Omental fat pad (tissue), 4 donors: Measurements from ENCODE around the gene LSG1. TPM values are rescaled to one million over a fixed set of nuclear protein-coding genes. Genes with fewer than 3 reads are reported as not detected.

ENCODE experiments used
- ATAC-seq: fragments of 150-250 bp; one replicate; pipeline ENCODE4 v1.9.1; 2016; ENCODE audit warnings: mild to moderate bottlenecking, moderate library complexity; ENCODE audit not compliant: low FRiP score
- DNase-seq: peaks from one replicate; pipeline ENCODE4 v3.0.0-alpha.2; 2019; ENCODE audit warnings: low spot score
- total RNA-seq, 4 donors: library from RNA; depleted of rRNA; stranded (reverse); fragments of >200 nt; gene quantifications; one replicate each; pipeline ENCODE4 v1.1.0, GENCODE V29; 2016
- TF ChIP-seq, protein P1 (sequence below), 3 donors: fragments of 450-650 bp; IDR thresholded peaks; one replicate each; pipeline ENCODE4 v1.5.1; 2016 to 2017; ENCODE audit warnings: antibody characterized with exemption in 3 of 3, mild to moderate bottlenecking in 3 of 3, moderate library complexity in 2 of 3

Gene LSG1
- total RNA-seq, 4 donors from 2014 or later = 34.4 to 82.5 (median 35.2) TPM

DNA sequence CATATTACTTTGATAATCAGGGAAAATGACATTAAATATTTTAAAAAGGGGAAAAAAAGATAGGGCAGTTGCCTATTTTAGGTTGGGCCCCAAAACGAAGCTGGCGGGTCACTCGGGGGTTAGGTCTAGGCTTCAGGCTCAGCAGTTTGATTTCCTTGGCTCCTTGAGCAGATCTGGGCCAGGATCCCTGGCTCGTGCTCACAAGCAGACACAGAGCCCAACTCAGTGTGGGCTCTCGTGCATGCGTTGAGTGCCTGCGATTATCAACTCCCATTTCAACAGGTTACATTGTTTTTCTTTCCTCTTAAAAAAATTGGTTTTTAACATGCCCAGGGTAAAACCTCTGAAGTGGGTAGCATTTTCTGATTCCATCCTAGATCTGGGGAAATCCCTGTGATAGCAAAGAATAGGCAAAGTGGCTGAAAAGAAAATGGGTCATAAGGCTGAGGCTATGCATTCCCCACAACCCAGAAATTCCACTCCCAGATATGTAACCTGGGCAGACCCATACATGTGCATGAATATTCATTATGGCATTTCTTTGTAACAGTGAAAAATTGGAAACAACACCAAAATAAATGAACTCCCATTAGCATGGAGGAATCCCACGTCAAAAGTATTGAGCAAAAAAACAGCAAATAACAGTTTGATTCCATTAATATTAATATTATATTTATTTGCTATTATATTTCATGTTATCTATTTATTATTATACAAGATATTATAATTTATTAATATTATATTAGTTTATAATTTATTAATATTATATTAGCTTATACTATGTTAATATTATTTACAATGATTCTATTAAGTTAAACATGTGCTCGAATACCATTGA lies 41.5 kb upstream of the LSG1 start:
- DNase-seq = no peak
- TF ChIP-seq, protein P1, sequence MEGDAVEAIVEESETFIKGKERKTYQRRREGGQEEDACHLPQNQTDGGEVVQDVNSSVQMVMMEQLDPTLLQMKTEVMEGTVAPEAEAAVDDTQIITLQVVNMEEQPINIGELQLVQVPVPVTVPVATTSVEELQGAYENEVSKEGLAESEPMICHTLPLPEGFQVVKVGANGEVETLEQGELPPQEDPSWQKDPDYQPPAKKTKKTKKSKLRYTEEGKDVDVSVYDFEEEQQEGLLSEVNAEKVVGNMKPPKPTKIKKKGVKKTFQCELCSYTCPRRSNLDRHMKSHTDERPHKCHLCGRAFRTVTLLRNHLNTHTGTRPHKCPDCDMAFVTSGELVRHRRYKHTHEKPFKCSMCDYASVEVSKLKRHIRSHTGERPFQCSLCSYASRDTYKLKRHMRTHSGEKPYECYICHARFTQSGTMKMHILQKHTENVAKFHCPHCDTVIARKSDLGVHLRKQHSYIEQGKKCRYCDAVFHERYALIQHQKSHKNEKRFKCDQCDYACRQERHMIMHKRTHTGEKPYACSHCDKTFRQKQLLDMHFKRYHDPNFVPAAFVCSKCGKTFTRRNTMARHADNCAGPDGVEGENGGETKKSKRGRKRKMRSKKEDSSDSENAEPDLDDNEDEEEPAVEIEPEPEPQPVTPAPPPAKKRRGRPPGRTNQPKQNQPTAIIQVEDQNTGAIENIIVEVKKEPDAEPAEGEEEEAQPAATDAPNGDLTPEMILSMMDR (IDR thresholded peaks at IDR 0.05) = no peak
- no peak for ATAC-seq

DNA sequence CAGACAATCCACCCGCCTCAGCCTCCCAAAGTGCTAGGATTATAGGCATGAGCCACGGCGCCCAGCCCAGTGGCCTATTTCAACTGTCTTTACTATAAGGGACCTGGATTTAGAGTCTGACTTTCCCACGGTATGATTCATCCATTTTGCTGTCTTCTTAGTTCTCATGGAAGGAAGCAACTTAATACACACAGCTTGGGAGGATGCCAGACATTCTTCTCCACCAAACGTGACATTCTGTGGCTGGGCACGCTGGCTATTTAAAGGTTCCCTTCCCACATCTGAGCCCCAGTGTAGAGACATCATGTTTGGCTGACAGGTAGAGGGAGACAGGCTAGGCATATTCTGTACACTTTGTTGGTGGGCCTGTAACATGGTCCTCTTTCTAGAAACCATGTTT lies 39.9 kb upstream of the LSG1 start:
- TF ChIP-seq, protein P1 (IDR thresholded peaks at IDR 0.05) = no peak
- no peak for ATAC-seq
- DNase-seq = no peak

DNA sequence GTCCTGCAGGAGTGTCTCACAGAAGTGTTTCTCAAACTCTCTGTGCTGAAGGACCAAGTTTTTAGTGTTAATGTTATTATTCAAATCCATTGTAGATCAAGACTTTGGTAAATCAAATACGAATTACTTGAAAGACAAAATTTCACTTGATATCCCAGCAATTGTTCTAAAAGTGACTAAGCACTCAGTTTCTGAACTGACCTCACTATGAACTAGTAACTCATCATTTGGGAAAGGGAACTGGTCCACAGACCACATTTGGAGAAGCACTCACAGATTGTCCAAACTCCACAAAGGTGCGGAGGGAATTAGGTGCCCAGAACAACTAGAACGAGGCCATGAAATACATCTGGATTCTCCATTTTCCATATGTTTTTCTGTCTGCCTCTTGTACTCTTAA lies 39.3 kb upstream of the LSG1 start:
- ATAC-seq (no peak), DNase-seq (no peak)
- TF ChIP-seq, protein P1 (IDR thresholded peaks at IDR 0.05) = no peak

DNA sequence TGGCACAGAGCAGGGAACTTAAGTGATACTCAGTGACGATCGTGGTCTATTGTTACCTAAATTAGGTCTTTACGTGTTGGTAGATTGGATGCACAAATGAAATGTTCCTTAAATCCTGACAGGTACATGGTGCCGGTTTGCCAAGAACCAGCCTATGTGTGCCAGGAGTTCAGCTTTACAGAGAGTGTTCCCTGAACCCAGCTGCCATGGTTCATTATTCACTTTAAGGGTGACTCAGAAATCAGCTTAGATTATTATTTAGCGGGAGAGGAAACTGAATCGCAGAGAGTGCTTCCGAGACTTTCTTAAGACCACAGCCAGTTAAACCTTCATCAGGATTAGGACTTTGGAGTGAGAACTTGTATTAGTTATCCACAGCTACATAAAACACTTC lies 35.2 kb upstream of the LSG1 start:
- ATAC-seq = no peak
- TF ChIP-seq, protein P1 (IDR thresholded peaks at IDR 0.05) = no peak
- DNase-seq = no peak

DNA sequence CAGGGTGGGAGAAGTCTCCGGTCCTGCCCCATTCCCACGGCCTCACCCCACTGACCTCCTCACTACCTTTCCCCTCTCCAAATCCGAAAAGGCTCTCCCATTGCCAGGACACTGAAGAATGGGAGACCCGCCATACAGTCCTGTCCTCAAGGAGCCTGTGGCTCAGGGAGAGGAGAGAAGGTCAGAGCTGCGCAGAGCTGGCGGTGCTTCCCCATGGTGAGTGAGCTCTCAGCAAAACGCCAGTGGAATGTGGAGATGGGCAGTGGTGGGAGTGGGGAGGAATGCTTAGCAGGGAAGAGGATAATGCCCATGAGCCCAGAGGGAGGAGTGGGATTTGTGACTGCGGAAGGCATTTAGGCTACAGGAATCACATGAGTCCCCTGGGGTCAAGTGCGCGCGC lies 33.8 kb upstream of the LSG1 start:
- TF ChIP-seq, protein P1 (IDR thresholded peaks at IDR 0.05) = no peak
- no peak for ATAC-seq
- DNase-seq = no peak

DNA sequence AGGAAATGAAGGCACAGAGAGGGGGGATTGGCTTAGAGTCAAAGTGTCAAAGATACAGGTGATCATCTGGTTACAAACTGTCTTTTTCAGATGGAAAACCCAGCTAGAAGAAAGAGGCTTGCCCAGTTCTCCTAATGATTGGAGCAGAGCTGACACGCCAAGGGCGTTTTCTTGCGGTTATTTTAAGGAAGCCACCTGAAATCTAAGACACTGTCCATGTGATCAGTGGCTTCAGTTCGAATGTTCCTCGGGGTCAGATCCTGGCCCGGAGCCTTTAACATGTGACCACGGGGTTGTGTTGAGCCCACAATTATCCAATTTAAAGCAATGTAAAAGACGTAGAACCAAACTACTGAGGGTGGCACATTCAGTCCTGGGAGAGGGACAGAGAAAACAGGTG lies 33.2 kb upstream of the LSG1 start:
- ATAC-seq (no peak), DNase-seq (no peak)
- TF ChIP-seq, protein P1 (IDR thresholded peaks at IDR 0.05) = no peak

DNA sequence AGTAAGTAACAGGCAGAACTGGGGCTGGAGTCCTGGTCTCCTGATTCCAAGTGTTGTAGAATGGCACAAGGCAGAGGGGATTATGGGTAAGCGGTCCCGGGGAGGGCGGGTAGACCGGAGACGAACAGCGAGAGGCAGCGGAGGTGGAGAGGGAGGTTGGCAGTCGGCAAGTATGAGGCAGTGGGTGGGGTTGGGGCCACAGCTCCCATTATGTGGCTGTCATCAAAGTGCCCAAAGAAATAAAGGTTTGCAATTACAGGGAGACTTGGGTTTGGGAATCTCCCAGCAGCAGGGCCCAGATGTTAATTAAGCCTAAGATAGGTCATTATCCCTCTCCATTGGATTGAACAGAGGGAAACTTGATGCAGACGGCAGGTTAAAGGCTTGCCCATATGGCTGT lies 30.6 kb upstream of the LSG1 start:
- DNase-seq = no peak
- TF ChIP-seq, protein P1 (IDR thresholded peaks at IDR 0.05) = no peak
- no peak for ATAC-seq
